Measurements from ENCODE around the gene PTGIR.

GRCh38 chr19:46622118-46622446, 2.8 kb downstream of the PTGIR start:
- no peak for TF ChIP-seq CTCF (IDR thresholded peaks at IDR 0.05)
- TF ChIP-seq POLR2A (IDR thresholded peaks at IDR 0.05) = no peak
